Spleen (tissue), 7 donors: ENCODE measurements around the gene PLEKHA7.

ENCODE experiments used
- CTCF ChIP-seq, 11 experiments: fragments of 200-600 bp in 7 of 11; fragments of 450-650 bp in 4 of 11; sonication (generic) in 4 of 11; IDR thresholded peaks in 8 of 11; conservative IDR thresholded peaks in 3 of 11; 1 replicate in 7 of 11; 2 replicates in 4 of 11; pipeline versions ENCODE4 v1.4.0 to v1.8.0; 2016 to 2021; ENCODE audit warnings: antibody characterized with exemption in 11 of 11, inconsistent platforms in 4 of 11, mild to moderate bottlenecking in 1 of 11
- POLR2A ChIP-seq, 3 donors: fragments of 450-650 bp; IDR thresholded peaks; one replicate each; pipeline ENCODE4 v1.5.1; 2017; ENCODE audit warnings: antibody characterized with exemption in 3 of 3, mild to moderate bottlenecking in 1 of 3
- donor health status: DM: no; HTN: no; CAD: no; lungs with moderate emphysema.
- donor health status: DM: no; HTN: no; CAD: no.
- donor health status: DM: no; HTN: no; CAD: no.

GRCh38 chr11:16816358-16817270 is 197.6 kb downstream of the PLEKHA7 start:
- TF ChIP-seq CTCF (IDR thresholded peaks at IDR 0.05 in 8 of 11, conservative IDR thresholded peaks at IDR 0.05 in 3 of 11): no peak
- TF ChIP-seq POLR2A (IDR thresholded peaks at IDR 0.05): no peak
